Panc1 (cell line): ENCODE measurements around the gene PAXIP1. TPM values are rescaled to one million over a fixed set of nuclear protein-coding genes. Genes with fewer than 3 reads are reported as not detected.

Experiments
- ATAC-seq: fragments of 200-7000 bp; cut with Tn5 transposase; 2 replicates; pipeline ENCODE4 v1.9.1; 2020; ENCODE audit warnings: mild to moderate bottlenecking, moderate library complexity
- BruUV-seq: library from RNA; stranded (reverse); fragments of 400-500 nt; replicated peaks from 2 replicates; lab custom pipeline; 2021; lab: Mats Ljungman, UMichigan
- CTCF ChIA-PET: fragments of 300-600 bp; sonication (Branson Sonifier 250); formaldehyde crosslinking; loops from one replicate; lab custom pipeline; 2022; ENCODE audit warnings: antibody characterized with exemption; lab: Charles Lee
- POLR2A ChIA-PET: fragments of 300-600 bp; sonication (Branson Sonifier 250); formaldehyde crosslinking; loops from one replicate; lab custom pipeline; 2022; ENCODE audit warnings: antibody characterized with exemption; lab: Charles Lee
- DNase-seq: peaks from one replicate; pipeline ENCODE4 v3.0.0-alpha.2; 2010; ENCODE audit warnings: low read depth, low spot score
- H3K27ac ChIP-seq: 2 replicates; pipeline ENCODE4 v1.5.1; 2011; ENCODE audit warnings: mild to moderate bottlenecking, low read length, inconsistent platforms
- H3K27me3 ChIP-seq: fragments of 200-500 bp; sonication (Bioruptor generic); 2 replicates; pipeline ENCODE4 v1.6.0; 2014; ENCODE audit warnings: low read length, inconsistent platforms; ENCODE audit not compliant: control insufficient read depth, insufficient read depth
- H3K36me3 ChIP-seq: fragments of 200-500 bp; sonication (Bioruptor generic); 2 replicates; pipeline ENCODE4 v1.5.1; 2014; ENCODE audit warnings: inconsistent platforms, mild to moderate bottlenecking, low read length, moderate library complexity; ENCODE audit not compliant: control insufficient read depth, insufficient read depth
- H3K4me1 ChIP-seq: 2 replicates; pipeline ENCODE4 v1.5.1; 2011; ENCODE audit warnings: inconsistent platforms, mild to moderate bottlenecking, low read length, moderate library complexity; ENCODE audit not compliant: control insufficient read depth, insufficient read depth
- H3K4me3 ChIP-seq, 2 experiments: 2 replicates each; pipeline ENCODE4 v1.5.1; 2011 to 2012; ENCODE audit warnings: low read depth in 2 of 2, low read length in 2 of 2, mild to moderate bottlenecking in 2 of 2, inconsistent platforms in 1 of 2, moderate library complexity in 1 of 2
- H3K9me3 ChIP-seq: fragments of 200-500 bp; sonication (Bioruptor generic); 2 replicates; pipeline ENCODE4 v1.5.1; 2014; ENCODE audit warnings: low read depth, mild to moderate bottlenecking, inconsistent platforms, low read length, moderate library complexity; ENCODE audit not compliant: control insufficient read depth, insufficient read depth
- POLR2AphosphoS5 ChIP-seq: IDR thresholded peaks from 2 replicates; pipeline ENCODE4 v1.6.1; 2012; ENCODE audit warnings: mild to moderate bottlenecking, low read depth, low read length, moderate library complexity
- SIN3A ChIP-seq: IDR thresholded peaks from 2 replicates; pipeline ENCODE4 v1.6.1; 2012; ENCODE audit warnings: low read depth, mild to moderate bottlenecking, low read length, moderate library complexity, borderline replicate concordance; ENCODE audit not compliant: insufficient read depth
- TCF7L2 ChIP-seq: IDR thresholded peaks from 2 replicates; pipeline ENCODE4 v1.6.1; 2011; ENCODE audit warnings: mild to moderate bottlenecking, low read depth, low read length, inconsistent platforms
- in situ Hi-C: cut with HindIII; loops from 2 replicates; pipeline ENCODE4 v1.10.0; 2016; ENCODE audit warnings: low sequenced_read_pairs, low pct_unique_long_range_greater_than_20kb
- intact Hi-C: fragments of 100-400 bp; cut with micrococcal nuclease; formaldehyde crosslinking; loops from one replicate; pipeline ENCODE4 v1.10.0; 2022; ENCODE audit not compliant: unreplicated experiment
- total RNA-seq: library from RNA; stranded (reverse); gene quantifications from one replicate; pipeline ENCODE4 v1.2.1, GENCODE V29; 2021; ENCODE audit not compliant: unreplicated experiment
- TF ChIP-seq, protein P1 (sequence below): fragments of 450-650 bp; IDR thresholded peaks from 2 replicates; pipeline ENCODE4 v1.5.1; 2017; ENCODE audit warnings: mild to moderate bottlenecking
- TF ChIP-seq, protein P2 (sequence below), 2 experiments: IDR thresholded peaks; 2 replicates each; pipeline ENCODE4 v1.6.1; 2011 to 2012; ENCODE audit warnings: low read depth in 2 of 2, control low read depth in 1 of 2, low read length in 1 of 2, mild to moderate bottlenecking in 1 of 2, moderate library complexity in 1 of 2; ENCODE audit not compliant: insufficient read depth in 1 of 2

PAXIP1 gene
- total RNA-seq, 1 experiment from 2014 or later = 27.3 TPM

DNA sequence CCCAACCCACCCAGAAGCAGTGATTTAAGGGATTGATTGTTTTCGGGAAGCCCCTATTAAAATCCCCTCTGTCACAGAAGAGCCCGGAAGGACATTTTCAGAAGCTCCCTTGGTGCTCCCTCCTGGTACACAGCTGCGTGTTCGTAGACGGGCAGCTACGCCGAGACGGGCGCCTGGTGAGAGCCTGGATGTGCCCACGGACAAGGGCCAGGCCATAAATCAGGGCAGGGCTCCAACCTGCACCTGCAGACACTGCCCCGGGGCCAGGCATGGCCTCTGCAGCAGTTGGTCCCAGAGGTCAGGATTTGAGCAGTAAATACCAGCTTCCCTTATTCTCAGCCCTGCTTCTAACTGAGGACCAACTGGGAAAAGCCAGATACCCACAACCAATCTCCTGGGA lies 106.8 kb downstream of the PAXIP1 start:
- BruUV-seq = no TSS peak
- CTCF ChIA-PET = no interaction called here
- no peaks in the 10 kb centered on the region for H3K4me1 ChIP-seq
- H3K4me3 ChIP-seq = no peak overlapping the region
- DNase-seq = no peak
- no peak for TF ChIP-seq TCF7L2
- TF ChIP-seq, protein P1, sequence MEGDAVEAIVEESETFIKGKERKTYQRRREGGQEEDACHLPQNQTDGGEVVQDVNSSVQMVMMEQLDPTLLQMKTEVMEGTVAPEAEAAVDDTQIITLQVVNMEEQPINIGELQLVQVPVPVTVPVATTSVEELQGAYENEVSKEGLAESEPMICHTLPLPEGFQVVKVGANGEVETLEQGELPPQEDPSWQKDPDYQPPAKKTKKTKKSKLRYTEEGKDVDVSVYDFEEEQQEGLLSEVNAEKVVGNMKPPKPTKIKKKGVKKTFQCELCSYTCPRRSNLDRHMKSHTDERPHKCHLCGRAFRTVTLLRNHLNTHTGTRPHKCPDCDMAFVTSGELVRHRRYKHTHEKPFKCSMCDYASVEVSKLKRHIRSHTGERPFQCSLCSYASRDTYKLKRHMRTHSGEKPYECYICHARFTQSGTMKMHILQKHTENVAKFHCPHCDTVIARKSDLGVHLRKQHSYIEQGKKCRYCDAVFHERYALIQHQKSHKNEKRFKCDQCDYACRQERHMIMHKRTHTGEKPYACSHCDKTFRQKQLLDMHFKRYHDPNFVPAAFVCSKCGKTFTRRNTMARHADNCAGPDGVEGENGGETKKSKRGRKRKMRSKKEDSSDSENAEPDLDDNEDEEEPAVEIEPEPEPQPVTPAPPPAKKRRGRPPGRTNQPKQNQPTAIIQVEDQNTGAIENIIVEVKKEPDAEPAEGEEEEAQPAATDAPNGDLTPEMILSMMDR = no peak
- TF ChIP-seq, protein P2, sequence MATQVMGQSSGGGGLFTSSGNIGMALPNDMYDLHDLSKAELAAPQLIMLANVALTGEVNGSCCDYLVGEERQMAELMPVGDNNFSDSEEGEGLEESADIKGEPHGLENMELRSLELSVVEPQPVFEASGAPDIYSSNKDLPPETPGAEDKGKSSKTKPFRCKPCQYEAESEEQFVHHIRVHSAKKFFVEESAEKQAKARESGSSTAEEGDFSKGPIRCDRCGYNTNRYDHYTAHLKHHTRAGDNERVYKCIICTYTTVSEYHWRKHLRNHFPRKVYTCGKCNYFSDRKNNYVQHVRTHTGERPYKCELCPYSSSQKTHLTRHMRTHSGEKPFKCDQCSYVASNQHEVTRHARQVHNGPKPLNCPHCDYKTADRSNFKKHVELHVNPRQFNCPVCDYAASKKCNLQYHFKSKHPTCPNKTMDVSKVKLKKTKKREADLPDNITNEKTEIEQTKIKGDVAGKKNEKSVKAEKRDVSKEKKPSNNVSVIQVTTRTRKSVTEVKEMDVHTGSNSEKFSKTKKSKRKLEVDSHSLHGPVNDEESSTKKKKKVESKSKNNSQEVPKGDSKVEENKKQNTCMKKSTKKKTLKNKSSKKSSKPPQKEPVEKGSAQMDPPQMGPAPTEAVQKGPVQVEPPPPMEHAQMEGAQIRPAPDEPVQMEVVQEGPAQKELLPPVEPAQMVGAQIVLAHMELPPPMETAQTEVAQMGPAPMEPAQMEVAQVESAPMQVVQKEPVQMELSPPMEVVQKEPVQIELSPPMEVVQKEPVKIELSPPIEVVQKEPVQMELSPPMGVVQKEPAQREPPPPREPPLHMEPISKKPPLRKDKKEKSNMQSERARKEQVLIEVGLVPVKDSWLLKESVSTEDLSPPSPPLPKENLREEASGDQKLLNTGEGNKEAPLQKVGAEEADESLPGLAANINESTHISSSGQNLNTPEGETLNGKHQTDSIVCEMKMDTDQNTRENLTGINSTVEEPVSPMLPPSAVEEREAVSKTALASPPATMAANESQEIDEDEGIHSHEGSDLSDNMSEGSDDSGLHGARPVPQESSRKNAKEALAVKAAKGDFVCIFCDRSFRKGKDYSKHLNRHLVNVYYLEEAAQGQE (IDR thresholded peaks at IDR 0.05; ENCODE audit: insufficient read depth in 1 of 2, low read depth in 2 of 2, low read length in 1 of 2) = no peak
- TF ChIP-seq POLR2AphosphoS5 = no peak
- no peak for TF ChIP-seq SIN3A
- in situ Hi-C loops = no loop called here
- H3K27me3 ChIP-seq = no peaks in the 10 kb centered on the region
- no peaks in the 10 kb centered on the region for H3K36me3 ChIP-seq
- intact Hi-C loops = no loop called here
- H3K9me3 ChIP-seq = no peaks in the 10 kb centered on the region
- no peak overlapping the region for H3K27ac ChIP-seq
- POLR2A ChIA-PET = no interaction called here
- no peak for ATAC-seq

Other genes with a start within 250 kb of the PAXIP1 start
- not detected for gene HTR5A, start 67.2 kb upstream of the PAXIP1 start, total RNA-seq